ENCODE measurements around the gene SLC48A1.
A peak's percentile ranks its signal among the peaks of the same experiment; 100 is the strongest.

SLC48A1 gene

GRCh38 chr12:47744778-47745436 lies 28.1 kb upstream of the SLC48A1 start:
- DNase-seq = no peak

GRCh38 chr12:47745485-47746041 lies 27.5 kb upstream of the SLC48A1 start:
- DNase-seq = no peak

- DNase-seq = no peak
Measured at GRCh38 chr12:47746073-47746472, 27.0 kb upstream of the SLC48A1 start.

DNA sequence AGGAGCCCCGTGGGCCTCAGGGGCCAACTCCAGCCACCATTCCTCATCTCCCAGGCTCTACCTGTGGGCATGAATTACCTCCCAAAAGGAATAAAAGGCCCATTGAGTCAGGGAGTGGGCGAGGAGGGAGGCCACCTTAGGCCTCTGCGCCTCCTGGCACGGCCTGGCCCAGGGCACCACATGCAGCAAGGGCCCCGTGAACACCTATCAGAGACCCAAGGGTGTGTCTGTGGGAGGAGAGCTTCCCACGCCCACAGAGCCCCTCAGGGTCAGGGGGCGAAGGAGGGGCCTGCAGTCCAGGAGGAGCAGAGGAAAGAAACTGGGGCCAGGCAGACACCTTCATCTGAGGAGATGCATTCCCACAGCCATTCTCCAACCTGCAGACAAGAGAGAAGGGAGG lies 26.5 kb upstream of the SLC48A1 start:
- DNase-seq = no peak

- DNase-seq = no peak
Measured at GRCh38 chr12:47747126-47747525, 25.9 kb upstream of the SLC48A1 start.

GRCh38 chr12:47747596-47748506 lies 25.2 kb upstream of the SLC48A1 start:
- no peak for DNase-seq

DNA sequence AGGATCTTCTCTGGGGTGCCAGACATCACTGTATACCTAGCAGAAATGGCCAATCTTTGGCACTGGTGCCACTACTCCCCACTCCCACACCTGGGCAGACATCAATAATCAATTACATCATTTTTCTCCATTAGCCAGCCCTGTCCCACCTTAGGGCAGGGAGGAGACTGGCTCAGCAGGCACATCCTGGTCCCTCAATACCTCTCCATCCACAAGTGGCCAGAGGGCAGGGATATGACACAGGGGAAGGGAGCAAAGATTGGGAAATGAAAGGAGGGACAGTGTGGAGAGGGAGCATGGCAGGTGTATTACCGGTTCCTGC lies 24.6 kb upstream of the SLC48A1 start:
- no peak for DNase-seq

DNA sequence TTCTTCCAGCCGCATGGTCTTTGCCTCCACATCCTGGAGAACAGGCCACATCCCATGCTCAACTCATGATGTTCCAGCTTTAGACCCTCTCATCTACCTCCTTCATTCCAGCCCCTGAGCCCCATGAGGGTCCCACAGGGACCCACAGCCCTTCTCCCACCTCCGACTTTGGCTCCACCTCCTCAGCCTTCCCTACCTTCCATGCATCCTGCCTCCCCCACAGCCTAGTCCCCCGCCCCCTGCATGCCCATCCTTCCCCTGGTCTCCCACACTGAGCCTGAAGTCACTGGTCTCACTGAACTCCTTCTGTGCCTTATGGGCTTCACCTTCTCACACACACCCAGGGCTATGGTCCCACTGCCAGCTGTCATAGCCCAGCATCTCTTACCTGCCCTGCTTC lies 24.1 kb upstream of the SLC48A1 start:
- no peak for DNase-seq

DNA sequence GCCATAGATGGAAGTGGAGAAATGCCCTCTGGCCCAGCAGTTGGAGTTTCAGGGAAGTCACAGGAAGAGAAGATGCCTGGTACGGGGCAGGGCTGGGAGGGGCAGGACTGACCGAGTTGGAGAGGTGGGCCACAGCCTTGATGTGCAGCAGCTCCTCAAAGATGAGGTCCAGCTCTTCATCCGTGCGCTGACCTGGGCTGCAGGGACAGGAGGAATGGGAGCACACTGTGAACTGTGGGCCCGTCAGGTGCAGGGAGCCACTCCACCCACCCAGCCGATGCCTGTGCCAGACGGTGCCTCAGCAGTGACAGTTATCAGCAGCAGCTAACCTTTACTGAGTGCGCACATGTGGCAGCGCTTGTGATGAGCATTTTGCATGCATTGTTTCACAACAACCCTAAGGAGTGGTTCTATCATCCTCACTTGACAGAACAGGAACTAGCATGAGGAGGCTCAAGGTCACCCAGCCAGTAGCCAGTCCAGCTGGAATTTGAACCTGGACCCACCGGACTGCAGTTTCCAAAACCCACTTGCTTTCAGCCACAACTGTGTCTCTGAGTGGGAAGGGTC lies 22.7 kb upstream of the SLC48A1 start:
- DNase-seq = no peak

- no peak for DNase-seq
Measured at GRCh38 chr12:47750916-47751470, 22.0 kb upstream of the SLC48A1 start.

GRCh38 chr12:47751561-47751960 lies 21.5 kb upstream of the SLC48A1 start:
- no peak for DNase-seq

GRCh38 chr12:47752121-47752520 lies 20.9 kb upstream of the SLC48A1 start:
- DNase-seq = no peak

- DNase-seq = no peak
Measured at GRCh38 chr12:47752552-47752951, 20.5 kb upstream of the SLC48A1 start.

DNA sequence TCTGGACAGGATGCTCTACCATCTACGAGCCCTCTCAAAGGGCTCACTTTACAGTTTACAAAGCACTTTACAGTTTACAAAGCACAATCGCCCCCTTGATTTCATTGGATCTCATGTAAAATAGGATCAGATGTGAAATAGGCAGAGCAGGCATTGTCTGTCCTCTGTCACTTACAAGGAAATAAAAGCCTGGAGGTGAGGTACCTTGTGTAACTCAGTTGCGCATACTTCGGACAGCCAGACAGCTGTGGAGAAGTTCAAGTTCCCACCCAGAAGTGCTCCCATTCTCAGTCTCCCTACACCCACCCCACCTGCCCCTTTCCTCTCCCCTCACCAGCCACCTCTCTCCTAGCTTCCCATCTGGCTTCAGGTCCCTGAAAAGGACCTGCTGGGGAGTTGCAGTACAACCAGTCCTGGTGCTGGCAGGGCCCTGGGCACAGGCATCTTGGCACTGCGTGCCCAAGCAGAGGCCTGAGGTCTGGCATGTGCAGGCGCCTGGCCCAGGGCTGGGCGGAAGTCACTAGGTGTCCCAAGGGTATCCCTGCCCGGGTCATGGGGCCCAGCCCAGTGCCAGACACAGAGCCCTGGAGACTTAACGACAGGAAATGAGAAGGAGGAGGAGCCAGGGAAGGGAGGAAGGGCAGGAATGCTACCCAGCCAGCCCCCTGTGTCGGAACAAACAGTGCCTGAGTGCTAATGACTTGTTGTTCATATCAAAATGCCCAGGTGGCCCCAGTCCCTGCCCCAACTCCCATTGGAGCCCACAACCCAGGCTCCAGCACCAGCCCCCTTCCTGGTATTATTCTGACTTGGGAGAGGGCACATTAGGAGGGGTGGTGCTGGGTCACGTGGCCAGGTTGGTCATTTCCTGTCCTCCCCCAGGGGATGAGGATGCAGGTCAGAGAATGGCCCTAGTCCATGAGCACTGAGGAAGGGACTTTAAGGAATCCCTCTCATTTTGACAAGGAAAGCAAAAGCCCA lies 19.7 kb upstream of the SLC48A1 start:
- no peak for DNase-seq

GRCh38 chr12:47754126-47754525 lies 18.9 kb upstream of the SLC48A1 start:
- DNase-seq = no peak

GRCh38 chr12:47754881-47755280 lies 18.2 kb upstream of the SLC48A1 start:
- no peak for DNase-seq

DNA sequence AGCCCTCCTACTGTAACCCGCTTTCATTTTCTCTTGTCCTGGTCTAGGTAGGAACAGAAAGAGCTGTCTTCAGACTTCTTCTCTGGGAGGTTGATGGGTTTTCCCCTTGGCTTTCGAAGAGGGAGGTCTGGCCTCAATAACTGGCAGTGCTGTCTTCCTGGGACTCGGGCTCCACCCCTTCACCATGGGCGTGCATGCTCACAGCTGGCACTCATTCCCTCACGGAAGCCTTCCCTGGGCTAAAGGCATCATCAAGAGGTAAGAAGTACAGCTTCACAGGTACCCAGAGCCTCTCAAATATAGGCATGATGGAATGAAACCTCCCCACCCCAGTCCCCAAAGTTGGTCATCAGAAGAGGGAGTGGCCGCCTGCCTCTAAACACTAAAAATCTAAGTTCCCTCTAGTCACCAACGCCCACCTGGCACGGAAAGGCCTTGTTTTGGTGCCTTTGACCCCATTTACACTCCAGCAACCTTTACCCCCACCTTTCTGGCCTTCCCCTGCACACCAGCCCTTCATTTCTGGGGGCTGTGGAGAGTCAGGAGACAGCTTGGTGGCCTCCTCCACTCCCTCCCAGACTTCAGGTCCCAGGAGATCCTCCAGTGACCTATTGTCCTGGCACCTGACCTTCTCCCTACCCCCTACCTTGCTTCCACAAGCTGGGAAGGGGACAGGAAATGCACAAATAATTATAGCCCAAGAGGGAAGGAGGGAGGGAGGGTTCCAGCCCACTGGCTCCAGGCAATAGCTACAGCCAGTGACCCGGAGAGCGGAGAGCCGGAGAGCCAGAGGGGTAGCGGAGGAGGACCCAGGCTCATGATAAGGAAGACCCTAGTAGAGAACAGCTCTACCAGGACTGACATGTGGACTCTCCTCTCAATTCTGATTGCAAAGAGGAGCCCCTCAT lies 17.1 kb upstream of the SLC48A1 start:
- DNase-seq = peak; percentile 26

- no peak for DNase-seq
Measured at GRCh38 chr12:47757364-47757839, 15.6 kb upstream of the SLC48A1 start.

DNA sequence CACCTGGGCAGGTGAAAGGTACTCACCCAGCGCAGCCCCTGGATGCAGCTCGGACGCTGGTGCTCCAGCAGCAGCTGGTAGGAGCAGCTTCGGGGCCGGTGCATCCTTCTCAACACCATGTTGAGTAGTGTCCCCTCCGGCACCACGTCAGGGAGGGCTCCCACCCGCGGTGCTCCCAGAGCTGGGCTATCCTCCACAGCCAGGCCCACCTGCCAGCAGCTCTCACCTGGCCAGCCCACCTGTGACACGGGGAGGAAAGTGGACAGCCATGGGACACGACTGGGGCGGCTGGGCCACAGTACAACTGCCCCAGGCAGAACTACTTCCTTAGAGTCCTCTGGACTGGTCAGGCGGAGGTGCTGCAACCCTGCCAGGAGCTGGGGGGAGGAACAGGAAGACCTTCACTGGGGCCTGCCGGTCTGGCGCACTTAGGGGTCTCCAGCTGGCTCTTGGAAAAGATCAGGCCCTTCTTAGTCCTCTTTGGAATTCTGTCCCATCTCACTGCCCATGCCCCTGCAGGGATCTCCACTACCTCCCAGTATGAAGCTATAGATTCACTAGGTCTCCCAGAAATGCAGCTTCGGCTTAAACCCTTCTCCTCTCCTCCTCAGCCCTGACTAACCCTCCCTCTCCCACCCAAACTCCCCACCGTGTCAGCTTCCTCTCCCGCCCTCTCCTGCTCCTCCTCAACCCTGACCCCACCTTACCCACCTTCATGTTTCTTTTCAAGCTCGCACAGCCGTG lies 15.0 kb upstream of the SLC48A1 start:
- DNase-seq = no peak

- DNase-seq = no peak
Measured at GRCh38 chr12:47758584-47758833, 14.5 kb upstream of the SLC48A1 start.

Data from CD4-positive, alpha-beta T cell treated with Interleukin-10 for 1 hour (primary cell).